ELR (cell line): Measurements from ENCODE around the gene MPST.

Source experiments
- DNase-seq: peaks from one replicate; pipeline ENCODE4 v3.0.0-alpha.2; 2015; ENCODE audit warnings: low read depth

Gene MPST

DNA sequence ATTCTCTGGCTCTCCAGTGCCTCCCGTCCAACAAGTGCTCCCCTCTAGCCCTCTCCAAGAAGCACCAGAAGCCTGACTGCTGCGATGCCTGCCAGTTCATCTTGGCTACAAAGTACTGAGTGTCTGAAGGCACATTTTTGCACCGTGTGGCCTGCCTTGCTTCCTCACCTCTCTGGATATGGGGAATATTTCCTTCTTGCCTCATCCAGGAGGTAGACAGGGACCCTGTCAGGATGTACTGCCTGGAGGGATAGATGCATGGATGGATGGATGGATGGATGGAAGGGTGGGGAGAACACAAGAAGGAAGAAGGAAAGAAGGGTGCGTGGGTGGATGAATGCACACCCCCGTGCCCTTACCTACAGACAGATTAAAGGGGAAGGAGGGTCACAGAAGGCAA is 59.6 kb downstream of the MPST start:
- DNase-seq = no peak
